ENCODE data around the gene RAET1G.

DNA sequence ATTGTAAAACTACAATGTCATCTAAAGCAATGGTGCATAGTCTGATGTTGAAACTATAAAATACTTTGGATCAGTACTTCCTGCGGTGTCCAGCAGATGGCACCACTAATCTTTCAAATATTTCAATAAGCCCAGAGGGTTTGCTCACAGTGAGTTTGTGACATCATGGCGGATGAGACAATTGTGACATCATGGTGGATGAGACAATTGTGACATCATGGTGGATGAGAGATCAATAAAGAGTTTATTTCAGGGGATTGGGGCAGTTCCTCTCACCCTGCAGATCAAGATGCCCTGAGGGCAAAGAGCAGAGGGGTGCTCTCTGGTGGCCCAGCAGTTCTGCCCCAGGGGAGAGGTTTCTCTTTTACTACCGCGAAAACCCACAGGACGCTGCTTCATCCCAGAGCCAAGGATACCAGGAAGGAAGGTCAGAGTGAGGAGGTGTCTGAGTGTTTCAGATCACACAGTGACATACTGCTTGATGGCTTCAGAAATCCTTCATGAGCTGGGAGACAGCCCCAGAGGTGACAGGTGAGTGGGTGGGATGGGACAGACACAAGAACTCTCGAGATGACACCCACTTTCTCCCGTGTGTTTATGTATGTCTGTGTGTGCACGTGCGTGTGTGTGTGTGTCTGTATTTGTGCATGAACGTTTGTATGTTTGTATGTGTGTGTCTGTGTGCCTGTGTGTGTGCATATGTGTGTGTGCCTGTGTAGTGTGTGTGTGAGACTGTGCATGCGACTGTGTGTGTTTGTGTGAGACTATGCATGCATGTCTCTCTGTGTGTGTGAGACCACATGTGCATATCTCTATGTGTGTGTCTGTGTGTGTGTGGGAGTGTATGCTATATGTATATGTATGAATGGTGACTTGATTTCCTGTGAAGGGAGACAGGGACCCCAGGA, 11.6 kb upstream of the RAET1G start:
- TF ChIP-seq CTCF (IDR thresholded peaks at IDR 0.05) (peak; percentile 76 to 86 (median 82)), POLR2A (IDR thresholded peaks at IDR 0.05) (no peak), EP300 (IDR thresholded peaks at IDR 0.05) (no peak), POLR2AphosphoS5 (IDR thresholded peaks at IDR 0.05) (no peak)

Data from upper lobe of left lung (tissue), 4 donors.